ENCODE results near the gene CDC14A.

Gene CDC14A

DNA sequence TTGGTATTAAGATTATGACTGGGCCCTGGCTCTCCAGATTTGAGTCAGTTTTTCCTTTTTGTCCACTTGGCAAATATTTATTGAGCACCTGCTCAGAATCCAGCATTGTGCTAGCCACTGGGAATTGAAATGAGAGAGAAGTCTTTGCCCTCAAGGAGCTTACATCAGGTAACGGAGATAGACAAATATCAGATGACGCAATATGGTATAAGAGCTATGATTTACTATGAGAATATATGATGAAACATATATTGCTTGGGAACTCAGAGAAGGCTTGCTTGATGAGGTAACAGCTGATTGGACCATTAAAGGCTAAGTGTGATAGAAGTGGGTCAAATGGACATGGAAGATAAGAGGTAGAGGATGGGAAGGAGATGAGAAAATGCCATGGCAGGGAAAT lies 144.6 kb downstream of the CDC14A start:
- no peak for DNase-seq (ENCODE audit: low spot score)

DNA sequence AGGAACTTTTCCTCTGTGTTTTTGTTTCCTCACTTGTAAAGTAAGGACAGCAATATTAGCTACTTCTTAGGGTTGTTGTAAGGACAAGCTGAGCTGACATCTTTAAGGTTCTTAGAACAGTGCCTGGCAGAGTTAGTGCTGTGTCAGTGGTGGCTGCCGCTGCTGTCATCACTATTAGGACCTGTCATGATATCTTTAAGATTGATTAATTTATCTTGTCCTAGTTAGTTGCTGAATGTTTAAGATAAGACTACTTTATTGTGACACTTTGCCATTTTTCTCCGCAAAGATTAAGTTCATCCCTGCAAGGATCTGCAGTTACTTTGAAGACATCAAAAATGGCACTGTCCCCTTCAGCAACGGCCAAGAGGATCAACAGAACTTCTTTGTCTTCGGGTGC lies 145.5 kb downstream of the CDC14A start:
- no peak for DNase-seq (ENCODE audit: low spot score)

DNA sequence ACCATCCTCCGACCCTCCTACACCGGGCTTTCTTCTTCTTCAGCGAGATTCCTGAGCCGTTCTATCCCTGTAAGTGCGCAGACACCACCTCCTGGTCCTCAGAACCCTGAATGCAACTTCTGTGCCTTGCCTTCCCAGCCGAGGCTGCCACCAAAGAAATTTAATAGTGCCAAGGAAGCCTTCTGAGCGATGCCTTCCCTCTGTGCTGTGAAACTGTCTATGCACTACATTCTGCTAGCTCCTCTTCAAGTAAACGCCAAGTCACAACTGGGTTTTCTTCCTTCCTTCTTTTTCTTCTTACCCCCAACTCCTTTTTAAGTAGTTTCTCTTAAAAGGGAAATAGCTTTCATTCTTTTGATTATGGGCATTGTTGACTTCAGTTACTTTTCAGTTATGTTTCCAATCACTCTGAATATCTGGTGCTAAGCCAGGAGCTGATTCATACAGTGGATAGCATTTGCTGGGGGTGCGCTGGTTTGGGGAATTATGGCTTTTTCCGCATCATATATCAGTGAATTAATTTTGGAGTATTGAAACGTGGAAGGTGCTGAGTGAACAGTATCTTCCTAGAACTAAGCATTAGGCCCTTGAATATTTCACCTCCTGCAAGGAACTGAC lies 147.0 kb downstream of the CDC14A start:
- no peak for DNase-seq (ENCODE audit: low spot score)

- no peak for DNase-seq (ENCODE audit: low spot score)
Measured at GRCh38 chr1:100502052-100502792, 149.9 kb downstream of the CDC14A start.

DNA sequence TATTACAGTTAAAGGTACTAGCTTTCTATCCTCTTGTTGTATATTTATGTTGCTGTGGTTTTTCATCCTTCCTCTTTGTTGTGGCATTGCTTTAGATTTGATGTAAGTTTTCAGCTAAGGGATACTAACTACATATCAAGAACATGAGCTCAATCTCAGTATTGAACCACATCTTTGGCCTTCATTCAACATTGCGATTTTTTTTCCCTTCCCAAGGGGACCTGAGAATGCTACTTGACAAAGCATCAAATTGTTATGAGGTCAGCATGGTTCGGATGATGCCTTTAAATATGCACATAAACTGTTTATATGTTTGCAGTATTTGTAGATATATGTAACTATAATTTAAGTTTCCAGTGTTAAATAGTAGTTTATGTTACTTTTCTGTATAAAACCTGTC lies 153.9 kb downstream of the CDC14A start:
- no peak for DNase-seq (ENCODE audit: low spot score)

DNA sequence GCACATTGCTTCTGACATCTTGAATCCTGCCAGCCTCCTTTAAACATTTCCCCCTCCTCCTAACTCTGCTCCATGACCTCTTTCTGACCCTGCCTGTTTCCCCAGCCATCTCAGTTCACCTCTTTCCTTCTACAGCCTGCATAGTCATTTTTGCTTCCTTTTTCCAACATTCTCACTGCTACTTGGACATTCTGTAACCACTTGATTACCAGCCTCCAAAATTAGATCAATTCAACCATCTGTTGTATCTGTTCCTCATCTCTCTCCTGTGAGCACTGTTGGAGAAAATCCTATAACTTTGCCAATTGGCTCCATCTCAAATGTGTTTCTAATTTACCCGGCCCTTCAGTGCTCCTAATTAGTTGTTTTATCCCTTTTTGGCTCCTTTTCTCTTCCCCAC lies 158.1 kb downstream of the CDC14A start:
- no peak for DNase-seq (ENCODE audit: low spot score)

DNA sequence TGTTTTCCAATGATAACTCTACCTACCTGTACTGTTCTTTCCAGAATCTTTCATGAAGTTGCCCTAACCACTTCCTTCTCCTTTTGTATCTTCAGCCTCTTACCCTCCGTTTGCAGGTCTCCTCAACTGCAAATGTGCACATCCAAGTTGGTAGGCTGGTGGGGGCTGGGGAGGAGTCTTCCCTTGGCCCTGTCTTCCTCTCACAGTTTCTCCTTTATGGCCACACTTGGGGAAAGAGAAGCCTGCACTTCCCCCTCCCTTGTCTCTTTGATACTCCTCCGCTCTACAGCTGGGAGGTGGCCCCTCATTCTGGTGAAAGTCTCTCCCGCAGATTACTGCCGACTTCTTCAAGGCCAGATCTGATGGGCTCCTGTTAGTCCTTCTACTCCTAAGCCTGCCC lies 158.8 kb downstream of the CDC14A start:
- DNase-seq (ENCODE audit: low spot score): no peak

GRCh38 chr1:100511773-100512172 lies 159.5 kb downstream of the CDC14A start:
- no peak for DNase-seq (ENCODE audit: low spot score)

DNA sequence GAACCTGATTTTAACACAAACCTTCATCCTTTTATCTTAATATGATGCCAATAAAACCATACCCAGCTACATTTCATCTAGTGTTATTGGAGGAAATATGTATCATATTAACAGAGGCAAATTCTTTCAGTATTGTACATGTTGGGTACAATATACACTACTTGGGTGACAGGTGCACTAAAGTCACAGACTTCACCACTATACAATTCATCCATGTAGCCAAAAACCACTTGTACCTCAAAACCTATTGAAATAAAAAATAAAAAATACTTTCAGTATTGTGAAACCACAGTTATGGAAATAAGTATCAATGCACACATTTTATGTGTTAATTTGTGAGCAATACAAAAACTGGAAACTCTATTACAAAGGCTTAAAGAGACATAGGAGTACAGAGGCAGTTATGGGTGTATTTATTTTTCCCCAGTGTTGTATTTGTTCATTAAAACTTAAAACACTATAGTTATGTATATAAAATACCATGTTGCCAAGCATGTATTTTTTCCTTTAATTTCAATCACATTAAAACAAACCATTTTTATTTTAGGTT lies 160.6 kb downstream of the CDC14A start:
- DNase-seq (ENCODE audit: low spot score): no peak

- no peak for DNase-seq (ENCODE audit: low spot score)
Measured at GRCh38 chr1:100516857-100517256, 164.6 kb downstream of the CDC14A start.

GRCh38 chr1:100517515-100517914 lies 165.2 kb downstream of the CDC14A start:
- DNase-seq (ENCODE audit: low spot score): no peak

- DNase-seq (ENCODE audit: low spot score): no peak
Measured at GRCh38 chr1:100518023-100518422, 165.7 kb downstream of the CDC14A start.

- DNase-seq (ENCODE audit: low spot score): no peak
Measured at GRCh38 chr1:100523038-100523652, 170.8 kb downstream of the CDC14A start.

DNA sequence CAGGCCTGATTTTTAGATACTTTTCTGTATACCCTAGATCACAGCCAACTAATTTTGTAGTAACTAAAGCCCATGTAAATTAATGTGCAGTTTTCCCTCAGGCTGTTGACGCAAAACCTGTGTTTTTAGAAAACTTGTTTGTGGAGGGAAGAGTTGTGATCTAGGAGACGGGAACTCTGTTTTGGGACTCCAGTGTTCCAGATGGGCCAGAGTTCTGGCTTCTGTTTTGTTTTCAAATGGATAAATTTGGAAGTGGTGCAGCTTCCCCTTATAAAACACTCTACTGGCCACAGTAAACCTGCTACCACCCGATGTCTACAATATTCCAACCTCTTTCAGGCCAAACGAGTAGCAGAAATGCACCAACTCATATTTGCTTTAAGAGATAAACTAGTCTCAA lies 172.0 kb downstream of the CDC14A start:
- DNase-seq (ENCODE audit: low spot score): no peak

DNA sequence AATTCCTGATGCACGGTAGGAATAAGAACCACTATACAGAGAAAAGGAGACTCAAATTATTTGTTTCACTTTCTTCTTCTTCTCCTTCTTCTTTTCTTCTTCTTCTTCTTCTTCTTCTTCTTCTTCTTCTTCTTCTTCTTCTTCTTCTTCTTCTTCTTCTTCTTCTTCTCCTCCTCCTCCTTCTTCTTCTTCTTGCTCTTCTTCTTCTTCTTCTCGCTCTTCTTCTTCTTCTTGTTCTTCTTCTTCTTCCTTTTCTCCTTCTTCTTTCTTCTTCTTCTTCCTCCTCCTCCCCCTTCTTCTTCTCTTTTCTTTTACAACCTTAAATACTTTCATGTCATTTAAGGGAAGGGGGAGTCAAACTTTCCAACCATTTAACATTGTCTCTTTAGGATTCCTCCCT lies 174.6 kb downstream of the CDC14A start:
- DNase-seq (ENCODE audit: low spot score): no peak

GRCh38 chr1:100528871-100529270 lies 176.6 kb downstream of the CDC14A start:
- no peak for DNase-seq (ENCODE audit: low spot score)

DNA sequence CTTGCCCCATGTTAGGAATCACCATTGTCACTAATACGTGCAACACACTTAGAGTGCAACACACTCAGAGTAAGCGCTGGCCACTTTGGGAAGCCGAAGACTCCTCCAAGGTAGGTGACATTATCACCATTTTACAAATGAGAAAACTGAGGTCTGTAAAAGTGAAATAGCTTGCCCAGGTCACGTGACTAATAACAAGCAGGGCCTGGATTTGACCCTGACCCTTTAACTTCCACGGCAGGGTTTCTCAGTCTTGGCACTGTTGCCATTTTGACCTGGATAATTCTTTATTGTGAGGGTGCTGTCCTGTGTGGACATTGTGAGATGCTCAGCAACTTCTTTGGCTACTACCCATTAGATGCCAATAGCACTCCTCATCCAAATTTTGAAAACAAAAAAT lies 177.8 kb downstream of the CDC14A start:
- no peak for DNase-seq (ENCODE audit: low spot score)

- peak; percentile 16 for DNase-seq (ENCODE audit: low spot score)
Measured at GRCh38 chr1:100530880-100531487, 178.7 kb downstream of the CDC14A start.

DNA sequence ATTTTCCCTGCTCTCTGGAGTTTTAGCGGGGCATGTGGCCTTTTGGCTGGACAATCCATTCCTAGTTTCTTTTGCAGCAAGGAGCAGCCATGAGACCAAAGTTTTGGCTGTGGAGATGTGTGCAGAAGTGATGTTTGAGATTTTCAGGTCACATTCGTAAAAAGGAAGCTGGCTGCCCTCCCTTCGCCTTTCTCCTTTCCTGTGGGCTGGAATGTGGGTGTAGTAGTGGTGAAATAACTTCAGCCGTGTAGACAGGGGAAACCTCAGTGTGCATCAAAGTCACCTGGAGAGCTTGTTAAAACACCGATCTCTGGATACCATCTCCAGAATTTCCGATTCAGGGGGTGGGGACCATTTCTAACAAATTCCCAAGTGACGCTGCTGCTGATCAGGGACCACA lies 180.3 kb downstream of the CDC14A start:
- DNase-seq (ENCODE audit: low spot score): no peak

- DNase-seq (ENCODE audit: low spot score): no peak
Measured at GRCh38 chr1:100535264-100535663, 183.0 kb downstream of the CDC14A start.

DNA sequence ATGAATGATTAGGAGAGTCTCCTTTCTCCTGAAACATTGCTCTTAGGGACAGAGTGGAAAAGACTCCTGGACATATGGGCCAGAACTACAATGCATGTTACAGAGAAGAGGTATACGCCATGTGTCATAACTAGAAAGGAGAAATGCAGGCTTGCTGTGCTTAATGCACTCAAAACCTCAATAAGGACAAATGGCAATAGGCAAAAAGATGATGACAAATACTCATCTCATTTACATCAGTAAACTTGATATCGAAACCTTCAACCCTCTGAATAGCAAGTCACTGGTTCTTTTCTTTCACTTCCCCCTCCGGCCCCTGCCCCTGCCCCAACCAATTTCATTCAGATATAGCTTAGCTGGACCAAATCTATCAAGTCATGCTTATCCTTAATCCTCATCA lies 183.7 kb downstream of the CDC14A start:
- DNase-seq (ENCODE audit: low spot score): no peak

- DNase-seq (ENCODE audit: low spot score): peak; percentile 19
Measured at GRCh38 chr1:100538913-100539835, 186.9 kb downstream of the CDC14A start.

Measured in hepatic stellate cell (primary cell).